HG03066 (cell line): Measurements from ENCODE around the gene APBA2.

ENCODE experiments used
- ATAC-seq: cut with Tn5 transposase; IDR thresholded peaks from one replicate; pipeline ENCODE4 v1.9.1; 2021; ENCODE audit warnings: low read depth; ENCODE audit not compliant: unreplicated experiment

The APBA2 gene

DNA sequence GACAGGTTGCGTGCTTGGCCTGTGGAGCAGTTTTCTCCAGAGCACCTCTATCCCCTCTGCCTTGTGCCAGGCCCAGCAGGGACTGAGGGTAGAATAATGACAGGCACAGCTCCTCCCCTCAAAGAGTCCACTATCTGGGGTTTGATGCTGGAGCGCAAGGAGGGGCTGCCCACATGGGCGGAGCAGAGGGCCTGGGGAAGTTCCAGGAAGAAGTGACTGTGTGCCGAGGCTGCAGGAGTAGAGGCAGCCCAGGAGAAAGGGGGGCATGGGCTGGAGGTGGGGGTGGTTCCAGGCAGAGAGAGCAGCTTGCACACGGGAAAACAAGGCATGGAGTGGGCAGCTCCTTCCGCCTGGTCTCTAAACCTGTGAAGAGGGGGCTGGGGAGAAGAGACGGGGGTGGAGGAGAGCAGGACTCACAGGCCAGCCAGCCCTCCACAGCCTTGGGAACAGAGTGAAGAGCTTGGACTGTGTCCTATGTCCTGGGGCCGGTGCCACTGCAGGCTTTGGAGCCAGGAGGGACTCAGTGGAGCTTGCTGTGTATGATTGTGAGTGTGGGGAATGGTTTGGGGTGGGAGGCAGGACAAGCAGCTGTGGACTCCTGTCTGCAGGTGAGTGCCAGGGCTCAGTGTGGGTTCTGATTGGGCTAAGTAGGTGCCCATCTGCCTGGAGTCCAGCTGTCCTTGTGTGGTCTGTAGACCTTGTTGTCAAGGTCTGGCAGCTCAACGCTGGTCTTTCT is 48.1 kb downstream of the APBA2 start:
- ATAC-seq, result no peak

DNA sequence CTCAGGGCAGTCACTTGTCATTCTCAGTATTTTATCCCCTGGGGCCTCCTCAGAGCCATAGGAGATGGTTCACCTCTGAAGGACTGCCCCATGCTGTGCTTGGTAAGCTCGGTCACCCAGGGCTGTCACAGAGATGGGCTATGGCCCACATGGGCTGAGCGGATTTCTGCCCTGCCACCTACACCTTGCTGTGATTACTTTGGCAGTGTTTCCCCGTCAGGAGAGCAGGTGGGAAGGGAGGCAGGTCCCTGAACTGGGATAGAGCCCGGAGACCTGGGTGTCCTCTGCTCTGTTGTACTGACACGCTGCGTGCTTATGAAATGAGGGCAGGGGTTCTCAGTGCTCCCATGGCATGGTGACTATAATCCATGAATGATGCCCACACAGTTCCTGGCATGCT is 48.9 kb downstream of the APBA2 start:
- ATAC-seq, result no peak

DNA sequence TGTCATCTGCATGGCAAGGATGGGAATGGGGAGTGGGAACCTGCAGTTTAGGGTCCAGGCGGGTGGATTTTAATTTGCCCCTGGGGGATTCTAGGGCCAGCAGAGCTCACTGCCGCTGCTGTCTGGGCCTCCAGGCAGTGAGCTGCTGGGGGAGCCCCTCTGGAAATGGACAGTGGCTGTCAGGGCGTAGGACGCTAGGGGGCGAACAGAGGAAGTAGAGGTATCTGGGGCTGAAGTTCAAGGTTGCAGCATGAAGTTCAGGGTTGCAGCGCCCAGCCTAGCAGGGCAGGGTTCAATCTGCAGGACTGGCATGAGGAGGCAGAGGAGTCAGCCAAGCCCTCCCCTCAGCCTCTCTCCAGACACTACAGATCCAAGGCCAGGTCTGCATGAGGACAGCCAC is 49.5 kb downstream of the APBA2 start:
- no peak for ATAC-seq

- ATAC-seq, result no peak
These were observed 50.3 kb downstream of the APBA2 start for GRCh38 chr15:28936081-28936480.

- no peak for ATAC-seq
These were observed 50.7 kb downstream of the APBA2 start for GRCh38 chr15:28936481-28936881.

DNA sequence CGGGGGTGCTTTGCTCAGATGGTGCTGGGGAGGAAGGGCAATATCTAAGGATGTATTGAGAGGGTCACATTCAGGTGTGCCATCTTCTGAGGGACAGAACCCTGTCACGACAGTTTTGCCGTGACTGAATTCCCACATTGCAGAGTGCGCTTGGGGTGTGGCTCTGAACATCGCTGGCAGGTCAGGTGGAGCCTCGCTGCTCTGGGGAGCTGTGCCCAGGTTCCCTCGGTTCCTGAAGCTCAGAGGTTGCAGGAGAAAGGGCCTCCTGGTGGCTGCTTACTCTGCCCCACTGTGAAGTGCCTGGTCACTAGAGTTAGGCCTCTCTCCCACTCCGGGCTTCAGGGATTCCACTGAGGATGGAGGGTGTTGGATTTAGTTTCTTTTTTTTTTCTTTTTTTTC is 51.5 kb downstream of the APBA2 start:
- no peak for ATAC-seq

DNA sequence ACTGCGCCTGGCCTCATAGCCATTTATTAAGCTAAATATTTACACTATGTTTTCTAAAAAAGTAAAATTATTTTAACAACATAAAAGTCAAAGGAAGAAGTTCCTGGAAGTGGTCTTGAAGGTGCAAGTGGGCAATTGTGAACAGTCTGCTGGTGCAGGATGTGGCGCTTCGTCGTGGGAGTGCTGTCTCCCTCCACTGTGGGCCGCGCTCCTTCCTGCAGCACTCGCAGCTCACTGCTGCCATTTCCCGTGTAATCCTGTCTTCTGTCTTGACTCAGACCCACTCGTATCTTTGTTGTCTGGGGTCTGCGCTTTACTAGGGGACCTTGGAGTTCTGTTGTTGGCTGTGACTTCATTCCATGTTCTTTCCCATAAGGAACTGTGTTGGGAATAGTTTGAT is 56.3 kb downstream of the APBA2 start:
- ATAC-seq, result no peak

GRCh38 chr15:28942571-28942970 is 56.8 kb downstream of the APBA2 start:
- ATAC-seq, result no peak

DNA sequence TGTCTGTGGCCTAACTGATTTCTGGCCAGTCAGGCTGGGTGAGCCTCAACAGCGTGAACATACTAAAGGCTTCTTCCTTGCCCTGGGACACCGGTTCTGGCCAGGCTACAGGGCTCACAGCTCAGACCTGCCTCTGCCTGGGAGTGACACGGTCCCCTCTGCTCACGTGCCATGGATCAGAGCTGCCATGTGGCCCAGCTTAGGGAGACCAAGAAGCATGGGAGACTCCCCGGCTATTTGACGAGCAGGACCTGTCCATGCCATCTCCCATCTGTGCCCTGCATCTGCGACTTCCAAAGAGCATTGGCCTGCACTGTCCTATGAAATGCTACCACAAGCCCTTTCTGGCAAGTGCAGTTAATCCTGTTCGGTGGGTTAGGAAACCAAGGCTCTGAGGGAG is 57.4 kb downstream of the APBA2 start:
- no peak for ATAC-seq

DNA sequence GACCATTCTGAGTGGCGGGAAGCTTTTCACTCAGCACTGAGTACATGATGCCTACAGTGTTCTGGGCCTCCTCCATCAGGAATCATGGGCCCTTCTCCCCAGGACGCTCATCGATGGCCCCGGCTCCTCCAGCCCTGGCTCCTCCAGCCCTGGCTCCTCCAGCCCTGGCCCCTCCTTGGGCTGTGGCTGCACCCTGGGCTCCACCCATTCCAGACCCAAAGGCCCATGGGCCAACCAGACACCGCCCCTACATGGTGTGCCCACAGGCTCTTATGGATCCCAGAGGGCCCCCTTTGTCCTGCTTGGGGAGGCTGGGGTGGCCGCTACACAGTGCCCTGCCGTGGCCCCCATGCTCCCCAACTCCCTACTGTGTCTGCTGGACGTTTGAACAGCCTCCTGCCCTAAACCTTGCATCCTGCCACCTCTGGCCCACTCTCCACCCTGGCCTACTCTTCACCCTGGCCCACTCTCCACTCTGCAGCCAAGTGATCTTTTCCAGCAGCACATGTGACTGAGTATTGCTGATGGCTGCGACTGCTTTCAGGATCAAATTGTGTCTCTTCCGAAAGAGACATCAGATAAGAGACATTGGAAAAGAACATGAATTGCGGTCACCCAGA is 57.9 kb downstream of the APBA2 start:
- ATAC-seq, result no peak

DNA sequence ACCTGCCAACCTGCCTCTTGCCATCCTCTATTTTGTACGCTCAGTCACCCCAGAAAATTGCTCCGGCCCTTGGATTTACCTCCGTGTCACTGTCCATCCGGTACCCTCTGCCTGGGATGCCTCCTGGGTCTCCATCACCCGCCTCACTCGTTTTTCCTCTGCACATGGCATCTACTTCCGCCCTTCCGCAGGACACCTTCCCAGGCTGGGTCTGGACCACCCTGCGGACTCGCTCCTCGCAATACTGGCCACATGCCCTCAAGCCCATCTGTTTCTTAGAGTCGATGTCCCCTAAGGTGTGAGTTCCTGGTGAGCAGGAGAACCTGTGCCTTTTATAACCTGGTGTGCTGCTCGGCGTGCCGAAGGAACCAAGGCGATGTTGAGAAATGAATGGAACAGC is 58.5 kb downstream of the APBA2 start:
- ATAC-seq, result no peak

DNA sequence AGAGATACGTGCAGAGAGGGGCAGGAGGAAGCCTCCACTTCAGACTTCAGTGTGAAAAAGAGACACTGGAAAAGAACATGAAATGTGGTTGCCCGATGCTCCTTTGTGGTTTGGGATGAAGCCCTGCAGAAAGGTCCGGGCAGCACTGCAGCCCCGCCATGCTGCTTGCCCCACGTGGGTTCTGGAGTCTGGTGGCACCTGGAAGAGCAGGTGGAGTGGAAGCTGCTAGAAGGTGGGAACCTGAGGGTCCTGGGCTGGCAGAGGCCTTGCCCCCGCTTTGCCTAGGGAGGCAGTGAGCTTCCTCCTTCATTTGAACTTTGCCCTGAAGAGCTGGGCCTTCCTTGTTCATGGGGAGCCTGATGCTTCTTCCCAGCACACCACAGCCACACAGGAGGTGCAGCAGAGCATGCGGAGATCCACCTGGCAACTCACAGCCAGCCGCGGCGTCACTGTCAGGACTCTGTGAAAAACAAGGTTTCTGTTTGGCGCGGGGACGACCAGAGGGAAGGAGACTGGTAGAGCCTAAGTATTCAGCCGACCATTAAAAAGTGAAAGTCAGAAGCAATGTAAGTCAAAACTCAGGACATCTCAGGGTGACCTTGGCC is 59.0 kb downstream of the APBA2 start:
- no peak for ATAC-seq

GRCh38 chr15:28945626-28946230 is 60.0 kb downstream of the APBA2 start:
- ATAC-seq, result no peak

- no peak for ATAC-seq
These were observed 61.0 kb downstream of the APBA2 start for GRCh38 chr15:28946803-28947202.

DNA sequence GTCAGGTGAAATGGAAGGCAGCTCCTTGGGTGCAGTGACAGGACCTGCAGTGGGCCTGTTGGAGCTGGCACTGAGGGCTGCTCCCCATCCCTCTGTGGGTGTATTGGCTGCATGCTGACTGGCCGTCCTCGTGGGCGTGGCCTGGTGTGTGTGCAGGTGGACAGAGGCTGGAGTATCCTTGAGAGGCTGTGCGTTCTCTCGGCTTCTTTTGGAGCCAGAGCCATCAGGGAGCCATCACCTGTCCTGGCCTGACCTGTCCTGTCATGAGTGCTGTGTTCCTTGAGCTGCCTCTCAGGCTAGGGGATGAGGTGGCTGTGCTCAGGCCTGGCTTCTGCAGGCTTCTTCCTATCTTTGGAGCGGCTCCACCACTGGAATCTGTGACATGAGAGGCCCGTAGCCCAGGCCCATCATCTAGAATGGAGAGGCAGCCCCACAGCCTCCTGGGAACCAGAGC is 61.5 kb downstream of the APBA2 start:
- ATAC-seq, result no peak

GRCh38 chr15:28948036-28948435 is 62.3 kb downstream of the APBA2 start:
- no peak for ATAC-seq

- no peak for ATAC-seq
These were observed 65.1 kb downstream of the APBA2 start for GRCh38 chr15:28950916-28951315.

- no peak for ATAC-seq
These were observed 67.1 kb downstream of the APBA2 start for GRCh38 chr15:28952666-28953491.

- no peak for ATAC-seq
These were observed 67.9 kb downstream of the APBA2 start for GRCh38 chr15:28953573-28954195.

- no peak for ATAC-seq
These were observed 68.8 kb downstream of the APBA2 start for GRCh38 chr15:28954466-28955159.
